H1 (cell line): ENCODE data around the gene PDXDC1. TPM values are rescaled to one million over a fixed set of nuclear protein-coding genes. Genes with fewer than 3 reads are reported as not detected.
"Not testable (repeated sequence)": the region's sequence is repeated elsewhere in the genome, so short reads cannot be mapped to it uniquely, and the experiment has no call there.

Source experiments
- CTCF ChIA-PET: fragments of 300-600 bp; sonication (Branson Sonifier 250); formaldehyde crosslinking; loops from one replicate; lab custom pipeline; 2021; ENCODE audit not compliant: partially characterized antibody; lab: Charles Lee
- POLR2A ChIA-PET: fragments of 300-600 bp; sonication (Branson Sonifier 250); formaldehyde crosslinking; loops from one replicate; lab custom pipeline; 2021; ENCODE audit warnings: inconsistent platforms; ENCODE audit not compliant: partially characterized antibody; lab: Charles Lee
- DNase-seq, 2 experiments: peaks; one replicate each; pipeline versions ENCODE4 v3.0.0 to v3.0.0-alpha.2; 2010 to 2022; ENCODE audit warnings: low spot score in 2 of 2, low read depth in 1 of 2, mixed read lengths in 1 of 2
- FAIRE-seq: peaks from 2 replicates; lab custom pipeline; 2011; peaks lifted over from hg19 to GRCh38; lab: Jason Lieb, UNC
- H2AFZ ChIP-seq: 2 replicates; pipeline ENCODE4 v1.8.1; 2012; ENCODE audit warnings: low read length, inconsistent platforms
- H2AK5ac ChIP-seq: 2 replicates; pipeline ENCODE4 v1.6.1; 2013; ENCODE audit warnings: low read depth, low read length
- H2BK120ac ChIP-seq: replicated peaks from 2 replicates; pipeline ENCODE3; 2013; ENCODE audit warnings: low read depth, low read length, inconsistent platforms
- H2BK12ac ChIP-seq: 2 replicates; pipeline ENCODE4 v1.6.1; 2013; ENCODE audit warnings: low read depth, low read length
- H2BK15ac ChIP-seq: 2 replicates; pipeline ENCODE4 v1.6.1; 2013; ENCODE audit warnings: low read length
- H2BK20ac ChIP-seq: 2 replicates; pipeline ENCODE4 v1.6.1; 2013; ENCODE audit warnings: low read length
- H2BK5ac ChIP-seq: 2 replicates; pipeline ENCODE4 v1.6.1; 2013; ENCODE audit warnings: low read depth, low read length
- H3K14ac ChIP-seq: 2 replicates; pipeline ENCODE4 v1.6.1; 2013; ENCODE audit warnings: inconsistent platforms; ENCODE audit not compliant: insufficient read length
- H3K18ac ChIP-seq: 2 replicates; pipeline ENCODE4 v1.6.1; 2013; ENCODE audit warnings: low read length; ENCODE audit errors: extremely low read depth
- H3K23ac ChIP-seq: 2 replicates; pipeline ENCODE4 v1.6.1; 2013; ENCODE audit warnings: inconsistent platforms; ENCODE audit not compliant: insufficient read length
- H3K23me2 ChIP-seq: 2 replicates; pipeline ENCODE4 v1.6.1; 2013; ENCODE audit warnings: low read depth, low read length
- H3K27ac ChIP-seq: 2 replicates; pipeline ENCODE4 v1.6.1; 2011; ENCODE audit warnings: low read depth, low read length, inconsistent platforms
- H3K27me3 ChIP-seq, 4 experiments: replicated peaks in 1 of 4; 1 replicate in 1 of 4; 2 replicates in 3 of 4; pipeline versions ENCODE4 v1.6.1 to v1.8.1; 2011 to 2013; ENCODE audit warnings: low read length in 3 of 4, mild to moderate bottlenecking in 3 of 4, inconsistent platforms in 2 of 4, mixed read lengths in 2 of 4, moderate library complexity in 1 of 4; ENCODE audit not compliant: control insufficient read depth in 3 of 4, insufficient read depth in 3 of 4; ENCODE audit errors: extremely low read depth in 1 of 4
- H3K36me3 ChIP-seq, 4 experiments: 2 replicates each; pipeline versions ENCODE4 v1.6.1 to v1.8.1; 2011 to 2013; ENCODE audit warnings: mild to moderate bottlenecking in 4 of 4, low read length in 3 of 4, moderate library complexity in 2 of 4, control low read depth in 1 of 4, inconsistent platforms in 1 of 4; ENCODE audit not compliant: insufficient read depth in 4 of 4, control insufficient read depth in 2 of 4
- H3K4ac ChIP-seq: replicated peaks from 2 replicates; pipeline ENCODE3; 2013; ENCODE audit warnings: low read length, low read depth, mixed read lengths, inconsistent platforms; ENCODE audit not compliant: insufficient read length
- H3K4me1 ChIP-seq, 4 experiments: replicated peaks in 1 of 4; 1 replicate in 1 of 4; 2 replicates in 3 of 4; pipeline versions ENCODE4 v1.6.1 to v1.8.1; 2011 to 2013; ENCODE audit warnings: low read length in 3 of 4, inconsistent platforms in 2 of 4, mixed read lengths in 1 of 4; ENCODE audit not compliant: insufficient read depth in 4 of 4, control insufficient read depth in 3 of 4
- H3K4me2 ChIP-seq, 2 experiments: 2 replicates each; pipeline versions ENCODE4 v1.6.1 to v1.8.1; 2011 to 2013; ENCODE audit warnings: low read depth in 2 of 2, low read length in 2 of 2, control low read depth in 1 of 2, inconsistent platforms in 1 of 2, mild to moderate bottlenecking in 1 of 2; ENCODE audit not compliant: insufficient read depth in 1 of 2
- H3K4me3 ChIP-seq, 4 experiments: fragments of 200-600, 300-600 bp in 1 of 4; sonication (generic), shearing (Covaris generic), sonication (Bioruptor Twin) in 1 of 4; 2 replicates each; pipeline versions ENCODE4 v1.5.1 to v1.8.1; 2011 to 2016; ENCODE audit warnings: low read length in 4 of 4, low read depth in 3 of 4, control low read depth in 2 of 4, inconsistent platforms in 2 of 4, mild to moderate bottlenecking in 2 of 4, mixed read lengths in 1 of 4, moderate library complexity in 1 of 4; ENCODE audit not compliant: insufficient read depth in 2 of 4; ENCODE audit errors: extremely low read depth in 1 of 4
- H3K56ac ChIP-seq: replicated peaks from 2 replicates; pipeline ENCODE3; 2013; ENCODE audit warnings: low read depth, mild to moderate bottlenecking, mixed read lengths, low read length, inconsistent platforms; ENCODE audit not compliant: insufficient read length
- H3K79me1 ChIP-seq: 2 replicates; pipeline ENCODE4 v1.6.1; 2013; ENCODE audit warnings: low read depth, low read length, control low read depth
- H3K79me2 ChIP-seq, 2 experiments: 2 replicates each; pipeline versions ENCODE4 v1.6.1 to v1.8.1; 2012 to 2013; ENCODE audit warnings: low read length in 2 of 2, mild to moderate bottlenecking in 2 of 2, inconsistent platforms in 1 of 2; ENCODE audit not compliant: insufficient read depth in 2 of 2, control insufficient read depth in 1 of 2
- H3K9ac ChIP-seq, 4 experiments: replicated peaks in 1 of 4; 1 replicate in 1 of 4; 2 replicates in 3 of 4; pipeline versions ENCODE4 v1.6.1 to v1.8.1; 2011 to 2013; ENCODE audit warnings: low read depth in 3 of 4, low read length in 3 of 4, control low read depth in 2 of 4, mild to moderate bottlenecking in 2 of 4, moderate library complexity in 2 of 4, inconsistent platforms in 1 of 4; ENCODE audit errors: extremely low read depth in 1 of 4
- H3K9me3 ChIP-seq, 2 experiments: 2 replicates each; pipeline versions ENCODE4 v1.6.1 to v1.8.1; 2012 to 2013; ENCODE audit warnings: mild to moderate bottlenecking in 2 of 2, moderate library complexity in 2 of 2, control low read depth in 1 of 2, inconsistent platforms in 1 of 2, low read depth in 1 of 2, low read length in 1 of 2, mixed read lengths in 1 of 2; ENCODE audit not compliant: insufficient read depth in 2 of 2
- H4K20me1 ChIP-seq, 2 experiments: replicated peaks in 1 of 2; 2 replicates each; pipeline versions ENCODE3 to v1.8.1; 2011 to 2013; ENCODE audit warnings: inconsistent platforms in 2 of 2, low read length in 2 of 2, mild to moderate bottlenecking in 1 of 2; ENCODE audit not compliant: insufficient read depth in 2 of 2, control insufficient read depth in 1 of 2
- H4K5ac ChIP-seq: 2 replicates; pipeline ENCODE4 v1.6.1; 2013; ENCODE audit warnings: low read length, low read depth, mixed read lengths, inconsistent platforms; ENCODE audit not compliant: insufficient read length
- H4K8ac ChIP-seq: 2 replicates; pipeline ENCODE4 v1.8.0; 2013; ENCODE audit warnings: mild to moderate bottlenecking, moderate library complexity, low read length, inconsistent platforms; ENCODE audit not compliant: insufficient read depth; ENCODE audit errors: extremely low read depth
- H4K91ac ChIP-seq: replicated peaks from 2 replicates; pipeline ENCODE3; 2013; ENCODE audit warnings: low read length, mixed read lengths, inconsistent platforms; ENCODE audit not compliant: insufficient read length
- WGBS, 2 experiments: shearing (Covaris generic) in 1 of 2; methylation state at CpG; one replicate each; pipeline versions ENCODE4 v1.1.6 to v1.1.7; 2013 to 2015; ENCODE audit warnings: low lambda C conversion rate in 2 of 2, mixed read lengths in 2 of 2, inconsistent platforms in 1 of 2, low coverage in 1 of 2, missing lambda C conversion rate in 1 of 2; ENCODE audit not compliant: insufficient replicate concordance in 2 of 2, insufficient coverage in 1 of 2, insufficient read length in 1 of 2; ENCODE audit errors: extremely low coverage in 1 of 2, missing lambda C conversion rate in 1 of 2; 5-methylcytosine and 5-hydroxymethylcytosine counted together
- polyA plus RNA-seq, 7 experiments: library from polyadenylated mRNA; depleted of rRNA in 3 of 7; stranded (reverse) in 5 of 7; unstranded in 2 of 7; fragments of >200 nt in 5 of 7; fragments of 200-250 nt in 2 of 7; gene quantifications; 1 replicate in 5 of 7; 2 replicates in 1 of 7; 4 replicates in 1 of 7; pipeline versions ENCODE4 v1.2.1 to v1.2.3, GENCODE V29; 2011 to 2013; ENCODE audit warnings: missing spikeins in 2 of 7, mixed read lengths in 2 of 7
- total RNA-seq: library from RNA; stranded (reverse); fragmentation: NEBNext Ultra II Directional; extraction: Animal tissue kit (Norgen Biotek cat#: 25700); gene quantifications from 2 replicates; pipeline ENCODE4 v1.2.1, GENCODE V29; 2021

The PDXDC1 gene
- total and polyA plus RNA-seq, 2 of the 8 experiments (the other 6 are each of a cell fraction or from before 2014, with no cell fraction given) = 56.6 to 118 TPM

DNA sequence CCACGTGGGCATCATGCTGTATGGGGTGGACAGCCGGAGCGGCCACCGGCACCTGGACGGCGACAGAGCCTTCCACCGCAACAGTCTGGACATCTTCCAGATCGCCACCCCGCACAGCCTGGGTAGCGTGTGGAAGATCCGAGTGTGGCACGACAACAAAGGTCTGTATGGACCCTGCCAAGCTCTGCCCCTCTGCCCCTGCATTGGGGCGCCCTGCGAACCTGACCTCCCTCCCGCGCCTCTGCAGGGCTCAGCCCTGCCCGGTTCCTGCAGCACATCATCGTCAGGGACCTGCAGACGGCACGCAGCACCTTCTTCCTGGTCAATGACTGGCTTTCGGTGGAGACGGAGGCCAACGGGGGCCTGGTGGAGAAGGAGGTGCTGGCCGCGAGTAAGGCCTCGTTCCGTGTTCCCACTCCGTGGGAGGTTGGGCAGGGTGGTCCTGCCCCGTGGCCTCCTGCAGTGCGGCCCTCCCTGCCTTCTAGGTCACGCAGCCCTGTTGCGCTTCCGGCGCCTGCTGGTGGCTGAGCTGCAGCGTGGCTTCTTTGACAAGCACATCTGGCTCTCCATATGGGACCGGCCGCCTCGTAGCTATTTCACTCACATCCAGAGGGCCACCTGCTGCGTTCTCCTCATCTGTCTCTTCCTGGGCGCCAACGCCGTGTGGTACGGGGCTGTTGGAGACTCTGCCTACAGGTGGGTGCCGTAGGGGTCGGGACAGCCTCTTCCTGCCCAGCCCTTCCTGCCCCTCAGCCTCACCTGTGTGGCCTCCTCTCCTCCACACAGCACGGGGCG lies 42.0 kb upstream of the PDXDC1 start:
- H3K79me2 ChIP-seq, H2AFZ ChIP-seq, H2BK5ac ChIP-seq, H4K8ac ChIP-seq, H2BK20ac ChIP-seq, H2BK12ac ChIP-seq, H4K20me1 ChIP-seq, H4K91ac ChIP-seq, H3K27ac ChIP-seq, H3K79me1 ChIP-seq, CTCF ChIA-PET, H3K4me1 ChIP-seq, FAIRE-seq, H3K4me3 ChIP-seq, H3K36me3 ChIP-seq, H2BK15ac ChIP-seq, H3K27me3 ChIP-seq, H2BK120ac ChIP-seq, H3K23ac ChIP-seq, H3K56ac ChIP-seq, H2AK5ac ChIP-seq, H3K18ac ChIP-seq, H3K4me2 ChIP-seq, POLR2A ChIA-PET, DNase-seq, H3K4ac ChIP-seq, H3K9ac ChIP-seq, H3K14ac ChIP-seq, H3K23me2 ChIP-seq, H4K5ac ChIP-seq, H3K9me3 ChIP-seq: not testable (repeated sequence)
- 93% methylated on average over 9 of the region's 47 CpGs; no CpG with 5 or more reads in 1 of the 2 experiments for WGBS, 2 experiments

DNA sequence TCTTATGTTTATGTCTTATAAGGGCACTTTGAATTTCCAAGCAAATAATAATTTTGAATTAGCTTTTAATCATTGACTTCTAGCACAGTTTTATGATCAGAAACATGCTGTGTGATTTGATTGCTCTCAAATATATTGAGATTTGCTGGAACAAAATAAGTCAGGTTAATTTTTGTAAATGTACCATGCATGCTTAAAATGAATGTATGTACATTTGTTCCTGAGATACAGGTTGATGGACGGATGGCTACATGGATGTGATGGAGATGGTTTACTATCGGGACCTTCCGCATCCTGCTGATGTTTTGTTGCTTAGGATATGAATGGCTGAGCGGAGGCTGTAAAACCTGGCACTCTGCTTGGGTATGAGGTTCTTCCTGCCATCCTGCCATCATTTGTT lies 37.7 kb upstream of the PDXDC1 start, which contains the start of gene NPIPA1:
TSS of gene NPIPA1 (plus strand) at position 301 of the 400 bp plus-strand sequence. CDS start at position 301, 0 bp downstream.
- H3K4me3 ChIP-seq, H4K8ac ChIP-seq, H3K23ac ChIP-seq, H3K9me3 ChIP-seq, H2BK5ac ChIP-seq, H3K4ac ChIP-seq, H3K18ac ChIP-seq, H3K4me2 ChIP-seq, H3K9ac ChIP-seq, POLR2A ChIA-PET, H2AFZ ChIP-seq, H3K27ac ChIP-seq, H2AK5ac ChIP-seq, H2BK120ac ChIP-seq, H3K79me2 ChIP-seq, CTCF ChIA-PET, H3K23me2 ChIP-seq, H3K36me3 ChIP-seq, H3K56ac ChIP-seq, FAIRE-seq, H3K4me1 ChIP-seq, H2BK15ac ChIP-seq, H3K14ac ChIP-seq, DNase-seq, H4K91ac ChIP-seq, H2BK20ac ChIP-seq, H3K79me1 ChIP-seq, H4K5ac ChIP-seq, H4K20me1 ChIP-seq, H3K27me3 ChIP-seq, H2BK12ac ChIP-seq: not testable (repeated sequence)
- WGBS, 2 experiments = no CpG with 5 or more reads among the region's 4 CpGs
